Measurements from ENCODE around the gene KRTAP20-2. TPM values are rescaled to one million over a fixed set of nuclear protein-coding genes. Genes with fewer than 3 reads are reported as not detected.

The KRTAP20-2 gene
- total RNA-seq, result not detected in 2 replicates

DNA sequence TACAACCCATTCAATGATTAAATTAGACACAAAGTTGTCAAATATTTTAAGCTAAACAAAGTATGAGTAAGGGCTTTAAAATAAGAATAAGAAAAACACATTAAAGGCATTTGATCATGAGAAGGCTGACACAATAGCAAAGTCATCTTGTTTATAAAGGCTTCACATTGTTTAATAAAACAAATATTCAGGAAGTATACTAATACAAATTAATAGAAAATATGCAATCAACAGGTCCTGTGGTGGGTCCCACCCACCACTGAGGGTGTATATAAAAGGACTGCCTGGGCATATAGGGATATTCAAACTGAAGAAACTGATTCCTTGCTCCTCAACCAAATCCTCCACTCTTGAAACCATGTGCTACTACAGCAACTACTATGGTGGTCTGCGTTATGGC is at the start of gene KRTAP20-2:
Gene KRTAP20-2, plus strand, starts transcription at position 301 of the 400 bp plus-strand sequence. Its CDS starts 58 bp downstream, at position 359.

GRCh38 chr21:30590297-30590696 is 44.7 kb upstream of the KRTAP20-2 start, which contains the start of gene KRTAP22-2:
Gene KRTAP22-2 (minus strand): TSS chr21:30590397.

GRCh38 chr21:30592140-30592539 is 42.9 kb upstream of the KRTAP20-2 start, which contains the start of gene KRTAP6-3:
Gene KRTAP6-3 (plus strand): TSS chr21:30592440. CDS start chr21:30592446, 6 bp downstream.

GRCh38 chr21:30598802-30599201 is 36.2 kb upstream of the KRTAP20-2 start, which contains the start of gene KRTAP6-2:
Gene KRTAP6-2 (minus strand): TSS chr21:30598902. CDS start chr21:30598874, 28 bp downstream.

DNA sequence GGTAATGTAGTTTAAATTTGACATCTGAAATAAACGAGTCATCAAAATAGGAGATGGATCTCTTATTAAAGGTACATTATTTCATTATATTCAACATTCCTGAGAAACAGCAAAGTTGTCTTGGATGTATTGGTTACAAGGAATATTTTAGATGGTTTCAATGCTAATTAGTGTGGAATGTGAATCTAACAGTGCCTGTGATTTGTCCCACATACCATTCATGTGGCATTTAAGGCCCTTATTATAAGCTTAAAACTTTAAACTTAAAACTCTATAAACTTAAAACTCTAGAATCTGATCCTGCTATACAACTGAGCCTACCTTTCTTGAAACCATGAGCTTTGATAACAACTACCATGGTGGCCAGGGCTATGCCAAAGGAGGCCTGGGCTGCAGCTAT is 34.2 kb upstream of the KRTAP20-2 start, which contains the start of gene KRTAP22-1:
Gene KRTAP22-1, plus strand, starts transcription at position 301 of the 400 bp plus-strand sequence.

GRCh38 chr21:30613836-30614235 is 21.2 kb upstream of the KRTAP20-2 start, which contains the start of gene KRTAP6-1:
Gene KRTAP6-1 (minus strand): TSS chr21:30613930. CDS start chr21:30613904, 26 bp downstream.

DNA sequence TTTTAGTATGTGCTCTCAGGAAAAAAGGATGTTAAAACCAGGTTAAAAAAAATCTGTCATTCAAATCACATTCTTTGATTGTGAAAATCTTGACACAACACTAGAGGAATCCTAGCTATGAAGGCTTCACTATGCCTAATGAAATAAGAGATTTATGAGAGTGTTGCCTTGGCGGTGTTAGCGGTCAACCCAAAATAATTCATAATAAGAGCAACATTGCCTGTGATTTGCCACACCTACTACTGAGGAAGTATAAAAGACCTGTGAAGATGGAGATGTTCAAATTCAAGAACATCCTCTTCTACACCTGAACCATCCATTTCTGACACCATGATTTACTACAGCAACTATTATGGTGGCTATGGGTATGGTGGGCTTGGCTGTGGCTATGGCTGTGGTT is 18.9 kb upstream of the KRTAP20-2 start, which contains the start of gene KRTAP20-1:
Gene KRTAP20-1, plus strand, starts transcription at position 301 of the 400 bp plus-strand sequence. Its CDS starts 30 bp downstream, at position 331.

GRCh38 chr21:30620522-30620921 is 14.5 kb upstream of the KRTAP20-2 start, which contains the start of gene KRTAP20-4:
Gene KRTAP20-4 (plus strand): TSS chr21:30620627.

GRCh38 chr21:30642564-30642963 is 7.6 kb downstream of the KRTAP20-2 start, which contains the start of gene KRTAP20-3:
Gene KRTAP20-3 (plus strand): TSS chr21:30642864.

Other genes with a start within 250 kb of the KRTAP20-2 start
- not detected in 2 replicates for gene KRTAP13-1, start 239.2 kb upstream of the KRTAP20-2 start, total RNA-seq
- gene KRTAP13-3, start 209.3 kb upstream of the KRTAP20-2 start, total RNA-seq, result not detected in 2 replicates
- not detected in 2 replicates for gene KRTAP13-4, start 205.0 kb upstream of the KRTAP20-2 start, total RNA-seq
- not detected in 2 replicates for gene KRTAP15-1, start 194.9 kb upstream of the KRTAP20-2 start, total RNA-seq
- gene KRTAP19-1, start 154.8 kb upstream of the KRTAP20-2 start, total RNA-seq, result not detected in 2 replicates
- gene KRTAP19-2, start 147.8 kb upstream of the KRTAP20-2 start, total RNA-seq, result not detected in 2 replicates
- not detected in 2 replicates for gene KRTAP19-3, start 143.2 kb upstream of the KRTAP20-2 start, total RNA-seq
- not detected in 2 replicates for gene KRTAP19-4, start 138.0 kb upstream of the KRTAP20-2 start, total RNA-seq
- not detected in 2 replicates for gene KRTAP19-5, start 133.1 kb upstream of the KRTAP20-2 start, total RNA-seq
- gene KRTAP19-6, start 93.3 kb upstream of the KRTAP20-2 start, total RNA-seq, result not detected in 2 replicates
- not detected in 2 replicates for gene KRTAP19-7, start 73.9 kb upstream of the KRTAP20-2 start, total RNA-seq
- gene KRTAP22-2, start 44.8 kb upstream of the KRTAP20-2 start, total RNA-seq, result not detected in 2 replicates
- not detected in 2 replicates for gene KRTAP6-3, start 42.8 kb upstream of the KRTAP20-2 start, total RNA-seq
- gene KRTAP6-2, start 36.3 kb upstream of the KRTAP20-2 start, total RNA-seq, result not detected in 2 replicates
- gene KRTAP22-1, start 34.1 kb upstream of the KRTAP20-2 start, total RNA-seq, result not detected in 2 replicates
- gene KRTAP6-1, start 21.3 kb upstream of the KRTAP20-2 start, total RNA-seq, result not detected in 2 replicates
- not detected in 2 replicates for gene KRTAP20-1, start 18.8 kb upstream of the KRTAP20-2 start, total RNA-seq
- not detected in 2 replicates for gene KRTAP20-4, start 14.6 kb upstream of the KRTAP20-2 start, total RNA-seq
- not detected in 2 replicates for gene KRTAP20-3, start 7.7 kb downstream of the KRTAP20-2 start, total RNA-seq
- gene KRTAP21-3, start 83.6 kb downstream of the KRTAP20-2 start, total RNA-seq, result not detected in 2 replicates
- not detected in 2 replicates for gene KRTAP21-2, start 112.1 kb downstream of the KRTAP20-2 start, total RNA-seq
- gene KRTAP21-1, start 120.2 kb downstream of the KRTAP20-2 start, total RNA-seq, result not detected in 2 replicates
- gene KRTAP8-1, start 178.1 kb downstream of the KRTAP20-2 start, total RNA-seq, result not detected in 2 replicates
- gene KRTAP7-1, start 194.6 kb downstream of the KRTAP20-2 start, total RNA-seq, result not detected in 2 replicates
- not detected in 2 replicates for gene KRTAP11-1, start 246.4 kb downstream of the KRTAP20-2 start, total RNA-seq

Measured in hair follicular keratinocyte (primary cell).